Loucy (cell line): ENCODE measurements around the gene UNKL.

Source experiments
- EZH2phosphoT487 ChIP-seq: fragments of 200-600 bp; IDR thresholded peaks from 2 replicates; pipeline ENCODE4 v1.6.1; 2018; ENCODE audit warnings: antibody characterized with exemption, mild to moderate bottlenecking, moderate library complexity, borderline replicate concordance
- TF ChIP-seq, protein P1 (sequence below): fragments of 200-600 bp; sonication (generic); conservative IDR thresholded peaks from 2 replicates; pipeline ENCODE4 v1.5.1; 2014; ENCODE audit warnings: mild to moderate bottlenecking, antibody characterized with exemption, low read length

GRCh38 chr16:1335996-1336395 lies 78.5 kb downstream of the UNKL start:
- TF ChIP-seq, protein P1, sequence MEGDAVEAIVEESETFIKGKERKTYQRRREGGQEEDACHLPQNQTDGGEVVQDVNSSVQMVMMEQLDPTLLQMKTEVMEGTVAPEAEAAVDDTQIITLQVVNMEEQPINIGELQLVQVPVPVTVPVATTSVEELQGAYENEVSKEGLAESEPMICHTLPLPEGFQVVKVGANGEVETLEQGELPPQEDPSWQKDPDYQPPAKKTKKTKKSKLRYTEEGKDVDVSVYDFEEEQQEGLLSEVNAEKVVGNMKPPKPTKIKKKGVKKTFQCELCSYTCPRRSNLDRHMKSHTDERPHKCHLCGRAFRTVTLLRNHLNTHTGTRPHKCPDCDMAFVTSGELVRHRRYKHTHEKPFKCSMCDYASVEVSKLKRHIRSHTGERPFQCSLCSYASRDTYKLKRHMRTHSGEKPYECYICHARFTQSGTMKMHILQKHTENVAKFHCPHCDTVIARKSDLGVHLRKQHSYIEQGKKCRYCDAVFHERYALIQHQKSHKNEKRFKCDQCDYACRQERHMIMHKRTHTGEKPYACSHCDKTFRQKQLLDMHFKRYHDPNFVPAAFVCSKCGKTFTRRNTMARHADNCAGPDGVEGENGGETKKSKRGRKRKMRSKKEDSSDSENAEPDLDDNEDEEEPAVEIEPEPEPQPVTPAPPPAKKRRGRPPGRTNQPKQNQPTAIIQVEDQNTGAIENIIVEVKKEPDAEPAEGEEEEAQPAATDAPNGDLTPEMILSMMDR: no peak; the same call in 1 of the 2 replicates
- no peak for TF ChIP-seq EZH2phosphoT487
